Astrocyte of the spinal cord (primary cell): ENCODE data around the gene PCDHB12.
"Not testable (repeated sequence)": the region's sequence is repeated elsewhere in the genome, so short reads cannot be mapped to it uniquely, and the experiment has no call there.

Experiments used
- DNase-seq: peaks from one replicate; pipeline ENCODE4 v3.0.0; 2011; ENCODE audit warnings: low read depth, low spot score
- H3K4me3 ChIP-seq: 2 replicates; pipeline ENCODE4 v1.5.1; 2011; ENCODE audit warnings: low read depth, mild to moderate bottlenecking, low read length, moderate library complexity
- in situ Hi-C: cut with HindIII; loops from 2 replicates; pipeline ENCODE4 v1.10.0; 2017; ENCODE audit warnings: low sequenced_read_pairs
- TF ChIP-seq, protein P1 (sequence below): IDR thresholded peaks from 2 replicates; pipeline ENCODE4 v1.5.1; 2012; ENCODE audit warnings: low read depth, mild to moderate bottlenecking, low read length, inconsistent platforms

PCDHB12 gene

GRCh38 chr5:141234109-141234667 is 25.7 kb downstream of the PCDHB12 start:
- no peak overlapping the region for H3K4me3 ChIP-seq
- TF ChIP-seq, protein P1, sequence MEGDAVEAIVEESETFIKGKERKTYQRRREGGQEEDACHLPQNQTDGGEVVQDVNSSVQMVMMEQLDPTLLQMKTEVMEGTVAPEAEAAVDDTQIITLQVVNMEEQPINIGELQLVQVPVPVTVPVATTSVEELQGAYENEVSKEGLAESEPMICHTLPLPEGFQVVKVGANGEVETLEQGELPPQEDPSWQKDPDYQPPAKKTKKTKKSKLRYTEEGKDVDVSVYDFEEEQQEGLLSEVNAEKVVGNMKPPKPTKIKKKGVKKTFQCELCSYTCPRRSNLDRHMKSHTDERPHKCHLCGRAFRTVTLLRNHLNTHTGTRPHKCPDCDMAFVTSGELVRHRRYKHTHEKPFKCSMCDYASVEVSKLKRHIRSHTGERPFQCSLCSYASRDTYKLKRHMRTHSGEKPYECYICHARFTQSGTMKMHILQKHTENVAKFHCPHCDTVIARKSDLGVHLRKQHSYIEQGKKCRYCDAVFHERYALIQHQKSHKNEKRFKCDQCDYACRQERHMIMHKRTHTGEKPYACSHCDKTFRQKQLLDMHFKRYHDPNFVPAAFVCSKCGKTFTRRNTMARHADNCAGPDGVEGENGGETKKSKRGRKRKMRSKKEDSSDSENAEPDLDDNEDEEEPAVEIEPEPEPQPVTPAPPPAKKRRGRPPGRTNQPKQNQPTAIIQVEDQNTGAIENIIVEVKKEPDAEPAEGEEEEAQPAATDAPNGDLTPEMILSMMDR, result peak; percentile 4
- in situ Hi-C loops, result no loop called here
- no peak for DNase-seq

GRCh38 chr5:141235922-141236321 is 27.4 kb downstream of the PCDHB12 start:
- DNase-seq, in situ Hi-C loops, H3K4me3 ChIP-seq: not testable (repeated sequence)

- no peak overlapping the region for H3K4me3 ChIP-seq
- in situ Hi-C loops, result no loop called here
- no peak for DNase-seq
- TF ChIP-seq, protein P1, result no peak
Observed at GRCh38 chr5:141236516-141237313, 28.2 kb downstream of the PCDHB12 start.

- in situ Hi-C loops, result no loop called here
- TF ChIP-seq, protein P1, result no peak
- H3K4me3 ChIP-seq, result no peak overlapping the region
- DNase-seq, result no peak
Observed at GRCh38 chr5:141241496-141241895, 33.0 kb downstream of the PCDHB12 start.

DNA sequence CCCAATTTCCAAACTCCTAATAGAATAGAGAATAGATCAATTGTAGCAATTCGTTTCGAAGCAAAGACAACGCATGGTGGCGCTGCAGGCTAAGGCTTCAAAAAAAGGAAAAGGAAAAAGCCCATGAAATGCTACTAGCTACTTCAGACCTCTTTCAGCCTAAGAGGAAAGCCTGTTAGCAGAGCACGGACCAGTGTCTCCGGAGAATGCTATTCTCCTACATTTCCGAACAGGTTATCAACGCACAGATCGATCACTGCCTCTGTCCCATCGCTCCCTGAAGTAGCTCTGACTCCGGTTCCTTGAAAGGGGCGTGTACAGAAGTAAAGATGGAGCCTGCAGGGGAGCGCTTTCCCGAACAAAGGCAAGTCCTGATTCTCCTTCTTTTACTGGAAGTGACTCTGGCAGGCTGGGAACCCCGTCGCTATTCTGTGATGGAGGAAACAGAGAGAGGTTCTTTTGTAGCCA is 36.8 kb downstream of the PCDHB12 start, which contains the start of gene PCDHB15:
TSS of gene PCDHB15 (plus strand) at position 146 of the 468 bp plus-strand sequence. CDS start at position 330, 184 bp downstream.
- TF ChIP-seq, protein P1, result no peak
- in situ Hi-C loops, result no loop called here
- DNase-seq, result no peak
- H3K4me3 ChIP-seq, result no peak within 1 kb of the TSS

GRCh38 chr5:141246971-141247370 is 38.5 kb downstream of the PCDHB12 start:
- in situ Hi-C loops, H3K4me3 ChIP-seq: not testable (repeated sequence)

DNA sequence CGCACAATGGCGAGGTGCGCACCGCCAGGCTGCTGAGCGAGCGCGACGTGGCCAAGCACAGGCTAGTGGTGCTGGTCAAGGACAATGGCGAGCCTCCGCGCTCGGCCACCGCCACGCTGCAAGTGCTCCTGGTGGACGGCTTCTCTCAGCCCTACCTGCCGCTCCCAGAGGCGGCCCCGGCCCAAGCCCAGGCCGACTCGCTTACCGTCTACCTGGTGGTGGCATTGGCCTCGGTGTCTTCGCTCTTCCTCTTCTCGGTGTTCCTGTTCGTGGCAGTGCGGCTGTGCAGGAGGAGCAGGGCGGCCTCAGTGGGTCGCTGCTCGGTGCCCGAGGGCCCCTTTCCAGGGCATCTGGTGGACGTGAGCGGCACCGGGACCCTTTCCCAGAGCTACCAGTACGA is 38.9 kb downstream of the PCDHB12 start:
- DNase-seq, in situ Hi-C loops, H3K4me3 ChIP-seq: not testable (repeated sequence)

More at GRCh38 chr5:141246971-141247370, 38.5 kb downstream of the PCDHB12 start:
- not testable (repeated sequence) for DNase-seq

DNA sequence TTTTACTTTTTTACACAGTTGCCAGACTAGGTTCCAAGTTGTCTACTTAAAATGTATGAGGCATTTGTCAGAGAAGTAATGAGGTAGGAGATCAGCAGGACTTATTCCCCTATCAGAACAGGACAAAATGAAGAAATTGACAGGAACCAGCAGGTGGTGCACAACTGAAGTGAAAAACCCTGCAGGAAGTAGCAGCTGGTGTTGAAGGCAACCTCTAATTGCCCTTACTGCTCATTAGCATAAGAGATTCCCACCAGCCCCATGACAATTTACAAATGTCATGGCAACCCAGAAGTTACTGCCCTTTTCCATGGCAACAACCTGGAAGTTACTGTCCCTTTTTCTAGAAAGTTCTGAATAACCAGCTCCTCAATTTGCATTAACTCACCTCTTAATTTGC is 42.1 kb downstream of the PCDHB12 start:
- DNase-seq, result no peak
- TF ChIP-seq, protein P1, result no peak
- in situ Hi-C loops, result no loop called here
- no peak overlapping the region for H3K4me3 ChIP-seq
